K562 (cell line): ENCODE results near the gene FARP2. TPM values are rescaled to one million over a fixed set of nuclear protein-coding genes. Genes with fewer than 3 reads are reported as not detected.

Experiments used
- ATAC-seq: fragments of 200-7000 bp; cut with Tn5 transposase; 3 replicates; pipeline ENCODE4 v1.9.1; 2020; ENCODE audit warnings: moderate library complexity
- BruUV-seq: library from RNA; stranded (reverse); fragments of 400-500 nt; replicated peaks from 2 replicates; lab custom pipeline; 2021; lab: Mats Ljungman, UMichigan
- CTCF ChIA-PET: fragments of 300-600 bp; formaldehyde crosslinking; extraction: SDS; loops from one replicate; lab custom pipeline; 2021; ENCODE audit warnings: low intra/inter-chr PET ratio; lab: Yijun Ruan, JAX
- POLR2A ChIA-PET: fragments of 300-600, 350-650 bp; sonication (Branson Sonifier 250); formaldehyde crosslinking; extraction: SDS; loops from one replicate; lab custom pipeline; 2021; ENCODE audit warnings: antibody characterized with exemption, inconsistent platforms; lab: Yijun Ruan, JAX
- DNase-seq, 4 experiments: peaks; one replicate each; pipeline versions ENCODE4 v3.0.0 to v3.0.0-alpha.2; 2011 to 2018; ENCODE audit warnings: low spot score in 3 of 4, mixed read lengths in 3 of 4; ENCODE audit errors: extremely low read depth in 1 of 4
- FAIRE-seq: peaks from 2 replicates; lab custom pipeline; 2011; peaks lifted over from hg19 to GRCh38; lab: Jason Lieb, UNC
- H2AFZ ChIP-seq: 2 replicates; pipeline ENCODE4 v1.6.0; 2011; ENCODE audit warnings: low read depth, low read length, control low read depth, inconsistent platforms
- H3K27ac ChIP-seq: fragments of 200-600 bp; 3 replicates; pipeline ENCODE4 v1.8.0; 2011; ENCODE audit warnings: low read depth, mild to moderate bottlenecking, control low read depth, inconsistent platforms, low read length, moderate library complexity, mixed read lengths; ENCODE audit errors: extremely low read depth
- H3K27me3 ChIP-seq, 2 experiments: fragments of 300-600 bp in 1 of 2; 2 replicates in 1 of 2; 3 replicates in 1 of 2; pipeline versions ENCODE4 v1.6.0 to v1.8.0; 2011; ENCODE audit warnings: inconsistent platforms in 2 of 2, low read length in 2 of 2, mild to moderate bottlenecking in 1 of 2, mixed read lengths in 1 of 2, moderate library complexity in 1 of 2; ENCODE audit not compliant: control insufficient read depth in 2 of 2, insufficient read depth in 2 of 2
- H3K36me3 ChIP-seq: fragments of 300-600 bp; 3 replicates; pipeline ENCODE4 v1.8.0; 2011; ENCODE audit warnings: mild to moderate bottlenecking, low read length, inconsistent platforms; ENCODE audit not compliant: control insufficient read depth, insufficient read depth
- H3K4me1 ChIP-seq, 2 experiments: fragments of 200-600 bp in 1 of 2; replicated peaks in 1 of 2; 2 replicates in 1 of 2; 3 replicates in 1 of 2; pipeline versions ENCODE4 v1.5.1 to v1.8.0; 2011; ENCODE audit warnings: inconsistent platforms in 2 of 2, low read length in 2 of 2, mild to moderate bottlenecking in 1 of 2, mixed read lengths in 1 of 2, moderate library complexity in 1 of 2; ENCODE audit not compliant: control insufficient read depth in 2 of 2, insufficient read depth in 2 of 2
- H3K4me2 ChIP-seq: 2 replicates; pipeline ENCODE4 v1.6.1; 2011; ENCODE audit warnings: low read length, control low read depth, inconsistent platforms, mixed read lengths; ENCODE audit not compliant: insufficient read depth
- H3K4me3 ChIP-seq: fragments of 200-600 bp; sonication (generic), shearing (Covaris generic); 2 replicates; pipeline ENCODE4 v1.5.1; 2016; ENCODE audit warnings: control low read depth, inconsistent platforms
- H3K79me2 ChIP-seq: fragments of 200-600 bp; 3 replicates; pipeline ENCODE4 v1.8.0; 2011; ENCODE audit warnings: low read length, inconsistent platforms; ENCODE audit not compliant: control insufficient read depth, insufficient read depth
- H3K9ac ChIP-seq, 2 experiments: 2 replicates each; pipeline versions ENCODE4 v1.6.0 to v1.6.1; 2011; ENCODE audit warnings: low read depth in 2 of 2, low read length in 2 of 2, control low read depth in 1 of 2, inconsistent platforms in 1 of 2, mild to moderate bottlenecking in 1 of 2, mixed read lengths in 1 of 2; ENCODE audit not compliant: insufficient read depth in 1 of 2
- H3K9me1 ChIP-seq: one replicate; pipeline ENCODE4 v1.6.0; 2011; ENCODE audit warnings: inconsistent platforms, mild to moderate bottlenecking, low read length, moderate library complexity; ENCODE audit not compliant: control insufficient read depth, insufficient read depth
- H3K9me3 ChIP-seq: replicated peaks from 2 replicates; pipeline ENCODE4 v1.5.1; 2011; ENCODE audit warnings: low read depth, low read length, inconsistent platforms; ENCODE audit not compliant: control insufficient read depth, insufficient read depth
- H4K20me1 ChIP-seq: replicated peaks from 2 replicates; pipeline ENCODE4 v1.6.1; 2011; ENCODE audit warnings: low read length, inconsistent platforms, mixed read lengths; ENCODE audit not compliant: control insufficient read depth, insufficient read depth
- POLR2G ChIP-seq: fragments of 200-400 bp; formaldehyde crosslinking; IDR thresholded peaks from 2 replicates; pipeline ENCODE4 v1.6.1; 2017; ENCODE audit warnings: low read depth, mild to moderate bottlenecking, antibody characterized with exemption, low read length, moderate library complexity
- ZBTB17 ChIP-seq: fragments of 450-650 bp; formaldehyde crosslinking; IDR thresholded peaks from 2 replicates; pipeline ENCODE4 v1.4.0; 2020; ENCODE audit warnings: mild to moderate bottlenecking
- WGBS: fragments of 100-300 bp; shearing (Covaris generic); methylation state at CpG from one replicate; pipeline ENCODE4 v1.1.6; 2016; ENCODE audit warnings: low coverage, mixed read lengths; ENCODE audit not compliant: insufficient coverage; ENCODE audit errors: missing lambda C conversion rate; 5-methylcytosine and 5-hydroxymethylcytosine counted together
- in situ Hi-C: fragments of 300-500 bp; cut with MboI; formaldehyde crosslinking; loops from 4 replicates; pipeline ENCODE4 v1.15.0; 2018; ENCODE audit warnings: inconsistent platforms, mixed read lengths
- intact Hi-C: fragments of 100-400 bp; cut with micrococcal nuclease; formaldehyde crosslinking; loops from 2 replicates; pipeline ENCODE4 v1.14.2; 2022
- polyA plus RNA-seq, 8 experiments: library from polyadenylated mRNA; depleted of rRNA in 4 of 8; stranded (reverse) in 5 of 8; unstranded in 3 of 8; fragments of >200 nt; fragmentation: Nextera tagmentation in 2 of 8; fragmentation: Illumina TruSeq in 1 of 8; extraction: Ambion mirVana in 2 of 8; extraction: Trizol in 1 of 8; gene quantifications; 2 replicates each; pipeline versions ENCODE4 v1.2.1 to v1.2.3, GENCODE V29; 2011 to 2014; ENCODE audit warnings: inconsistent platforms in 1 of 8, missing spikeins in 1 of 8
- total RNA-seq, 7 experiments: library from RNA; depleted of rRNA in 6 of 7; stranded (reverse); fragments of >200 nt in 6 of 7; fragmentation: Illumina TruSeq in 2 of 7; extraction: Trizol in 2 of 7; gene quantifications; 2 replicates each; pipeline versions ENCODE4 v1.2.1 to v1.2.3, GENCODE V29; 2011 to 2021; ENCODE audit warnings: low replicate concordance in 1 of 7

FARP2 gene
- total and polyA plus RNA-seq, 9 of the 15 experiments (the other 6 are each of a cell fraction or from before 2014, with no cell fraction given), result 4.1 to 38.1 (median 21.1) TPM

DNA sequence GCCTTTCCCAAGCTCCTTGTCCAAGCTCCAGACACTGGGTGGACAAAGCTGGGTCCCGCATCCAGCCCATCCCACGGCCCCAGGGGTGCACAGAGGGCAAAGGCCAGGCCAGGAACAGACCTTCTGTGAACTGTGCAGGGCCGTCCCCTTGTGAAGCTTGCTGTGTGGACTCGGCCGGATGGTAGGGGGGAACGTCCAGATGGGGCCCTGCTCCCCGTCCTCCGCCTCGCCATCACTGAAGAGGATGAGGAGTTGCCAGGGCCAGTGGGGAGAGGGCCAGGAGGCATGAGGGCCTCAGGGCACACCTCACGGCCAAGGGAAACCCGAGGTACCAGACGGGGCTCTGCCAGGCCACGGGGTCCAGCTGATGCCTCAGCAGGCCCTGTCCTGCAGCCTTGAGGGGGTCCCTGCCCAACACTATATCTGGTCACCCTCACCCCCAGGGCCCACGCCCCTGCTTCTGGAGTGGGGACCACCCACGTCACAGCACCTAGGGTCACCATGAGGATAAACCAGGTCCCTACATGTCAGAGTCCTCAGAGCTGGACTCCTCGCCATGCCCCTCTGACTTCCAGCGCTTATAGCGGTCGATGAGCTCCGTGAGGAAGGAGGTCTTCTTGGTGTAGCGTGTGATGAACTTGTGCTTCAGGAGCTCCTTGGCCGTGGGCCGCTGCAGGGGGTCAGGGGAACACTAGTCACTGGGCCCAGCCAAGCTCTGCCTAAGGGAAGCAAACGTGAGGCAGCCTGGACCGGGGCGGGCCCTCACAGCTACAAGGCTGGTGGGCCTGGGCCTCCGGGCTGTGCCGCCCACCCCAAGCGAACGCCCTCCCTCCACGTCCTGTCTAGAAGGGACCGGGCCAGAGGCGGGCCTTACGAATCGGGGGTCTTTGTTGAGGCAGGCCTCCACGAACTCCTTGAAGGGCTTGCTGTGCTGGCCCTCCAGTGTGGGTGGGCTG lies 142.3 kb downstream of the FARP2 start:
- ATAC-seq, result no peak
- H3K9ac ChIP-seq, result peak overlapping the region in 1 of 2 experiments; percentile 45; a peak in 1 of 4 replicates
- H3K9me1 ChIP-seq, result no peaks in the 10 kb centered on the region
- H2AFZ ChIP-seq, result no peak overlapping the region
- H3K79me2 ChIP-seq, result peaks cover 3% of the 10 kb centered on the region; the same call in 2 of the 3 replicates
- 91% methylated on average over 28 of the region's 36 CpGs for WGBS
- no peaks in the 10 kb centered on the region for H3K9me3 ChIP-seq
- H3K4me3 ChIP-seq, result no peak overlapping the region
- no peaks in the 10 kb centered on the region for H4K20me1 ChIP-seq
- no peaks in the 10 kb centered on the region for H3K27me3 ChIP-seq
- ChIA-PET CTCF (no interaction called here), POLR2A (interaction anchor here (1.5 kb wide), 1 partner anchor 9 kb away, joined by 6 read pairs; no protein-coding TSS in a partner anchor)
- no peak overlapping the region for H3K27ac ChIP-seq
- no TSS peak for BruUV-seq
- no peak overlapping the region for H3K4me2 ChIP-seq
- peaks cover 0 to 10% of the 10 kb centered on the region in 2 experiments; a peak in 1 of 5 replicates for H3K4me1 ChIP-seq
- peaks cover 80% of the 10 kb centered on the region; the same call in 2 of the 3 replicates for H3K36me3 ChIP-seq
- intact Hi-C loops, result no loop called here
- in situ Hi-C loops, result no loop called here
- DNase-seq, result no peak
- FAIRE-seq, result no peak
- TF ChIP-seq POLR2G, result peak; percentile 40
- no peak for TF ChIP-seq ZBTB17 (CRISPR knock-in tag)
